HL-60 (cell line): ENCODE measurements around the gene DAPK1.

ENCODE experiments used
- GABPA ChIP-seq: IDR thresholded peaks from 2 replicates; pipeline ENCODE4 v1.6.1; 2012; ENCODE audit warnings: low read depth
- SPI1 ChIP-seq: IDR thresholded peaks from 2 replicates; pipeline ENCODE4 v1.6.1; 2012; ENCODE audit warnings: low read depth, mild to moderate bottlenecking, borderline replicate concordance
- TF ChIP-seq, protein P1 (sequence below): IDR thresholded peaks from one replicate; pipeline ENCODE4 v1.5.1; 2011; ENCODE audit warnings: low read length, control low read depth, inconsistent platforms; ENCODE audit not compliant: insufficient read depth
- TF ChIP-seq, protein P2 (sequence below): IDR thresholded peaks from 2 replicates; pipeline ENCODE4 v1.6.1; 2012; ENCODE audit warnings: low read depth; ENCODE audit not compliant: insufficient replicate concordance

DNA sequence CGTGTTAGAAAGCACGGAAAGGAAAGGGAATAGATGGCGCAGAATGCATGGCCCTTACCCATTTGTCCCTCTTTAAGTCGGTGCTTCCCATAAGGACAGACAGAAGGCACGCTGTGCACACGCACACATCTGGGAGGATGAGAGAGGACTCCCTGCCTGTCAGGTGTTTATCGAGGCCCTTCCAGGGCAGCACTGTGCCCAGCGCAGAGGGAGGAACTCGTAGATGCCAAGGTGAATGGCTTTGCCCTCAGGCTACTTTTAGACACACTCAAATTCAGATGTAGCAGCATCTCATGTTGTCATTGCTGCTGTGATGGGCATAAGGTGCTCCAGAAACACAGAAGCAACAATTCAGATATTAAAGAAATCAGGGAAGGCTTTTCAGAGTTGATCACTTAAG, 158.1 kb downstream of the DAPK1 start:
- TF ChIP-seq, protein P1, sequence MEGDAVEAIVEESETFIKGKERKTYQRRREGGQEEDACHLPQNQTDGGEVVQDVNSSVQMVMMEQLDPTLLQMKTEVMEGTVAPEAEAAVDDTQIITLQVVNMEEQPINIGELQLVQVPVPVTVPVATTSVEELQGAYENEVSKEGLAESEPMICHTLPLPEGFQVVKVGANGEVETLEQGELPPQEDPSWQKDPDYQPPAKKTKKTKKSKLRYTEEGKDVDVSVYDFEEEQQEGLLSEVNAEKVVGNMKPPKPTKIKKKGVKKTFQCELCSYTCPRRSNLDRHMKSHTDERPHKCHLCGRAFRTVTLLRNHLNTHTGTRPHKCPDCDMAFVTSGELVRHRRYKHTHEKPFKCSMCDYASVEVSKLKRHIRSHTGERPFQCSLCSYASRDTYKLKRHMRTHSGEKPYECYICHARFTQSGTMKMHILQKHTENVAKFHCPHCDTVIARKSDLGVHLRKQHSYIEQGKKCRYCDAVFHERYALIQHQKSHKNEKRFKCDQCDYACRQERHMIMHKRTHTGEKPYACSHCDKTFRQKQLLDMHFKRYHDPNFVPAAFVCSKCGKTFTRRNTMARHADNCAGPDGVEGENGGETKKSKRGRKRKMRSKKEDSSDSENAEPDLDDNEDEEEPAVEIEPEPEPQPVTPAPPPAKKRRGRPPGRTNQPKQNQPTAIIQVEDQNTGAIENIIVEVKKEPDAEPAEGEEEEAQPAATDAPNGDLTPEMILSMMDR, result no peak
- TF ChIP-seq, protein P2, sequence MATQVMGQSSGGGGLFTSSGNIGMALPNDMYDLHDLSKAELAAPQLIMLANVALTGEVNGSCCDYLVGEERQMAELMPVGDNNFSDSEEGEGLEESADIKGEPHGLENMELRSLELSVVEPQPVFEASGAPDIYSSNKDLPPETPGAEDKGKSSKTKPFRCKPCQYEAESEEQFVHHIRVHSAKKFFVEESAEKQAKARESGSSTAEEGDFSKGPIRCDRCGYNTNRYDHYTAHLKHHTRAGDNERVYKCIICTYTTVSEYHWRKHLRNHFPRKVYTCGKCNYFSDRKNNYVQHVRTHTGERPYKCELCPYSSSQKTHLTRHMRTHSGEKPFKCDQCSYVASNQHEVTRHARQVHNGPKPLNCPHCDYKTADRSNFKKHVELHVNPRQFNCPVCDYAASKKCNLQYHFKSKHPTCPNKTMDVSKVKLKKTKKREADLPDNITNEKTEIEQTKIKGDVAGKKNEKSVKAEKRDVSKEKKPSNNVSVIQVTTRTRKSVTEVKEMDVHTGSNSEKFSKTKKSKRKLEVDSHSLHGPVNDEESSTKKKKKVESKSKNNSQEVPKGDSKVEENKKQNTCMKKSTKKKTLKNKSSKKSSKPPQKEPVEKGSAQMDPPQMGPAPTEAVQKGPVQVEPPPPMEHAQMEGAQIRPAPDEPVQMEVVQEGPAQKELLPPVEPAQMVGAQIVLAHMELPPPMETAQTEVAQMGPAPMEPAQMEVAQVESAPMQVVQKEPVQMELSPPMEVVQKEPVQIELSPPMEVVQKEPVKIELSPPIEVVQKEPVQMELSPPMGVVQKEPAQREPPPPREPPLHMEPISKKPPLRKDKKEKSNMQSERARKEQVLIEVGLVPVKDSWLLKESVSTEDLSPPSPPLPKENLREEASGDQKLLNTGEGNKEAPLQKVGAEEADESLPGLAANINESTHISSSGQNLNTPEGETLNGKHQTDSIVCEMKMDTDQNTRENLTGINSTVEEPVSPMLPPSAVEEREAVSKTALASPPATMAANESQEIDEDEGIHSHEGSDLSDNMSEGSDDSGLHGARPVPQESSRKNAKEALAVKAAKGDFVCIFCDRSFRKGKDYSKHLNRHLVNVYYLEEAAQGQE, result no peak
- TF ChIP-seq GABPA, result no peak
- TF ChIP-seq SPI1, result no peak
